ENCODE data around the gene TAF10.

- no peak for TF ChIP-seq EZH2phosphoT487 (IDR thresholded peaks at IDR 0.05; ENCODE audit: low read length)
- TF ChIP-seq, protein P1, sequence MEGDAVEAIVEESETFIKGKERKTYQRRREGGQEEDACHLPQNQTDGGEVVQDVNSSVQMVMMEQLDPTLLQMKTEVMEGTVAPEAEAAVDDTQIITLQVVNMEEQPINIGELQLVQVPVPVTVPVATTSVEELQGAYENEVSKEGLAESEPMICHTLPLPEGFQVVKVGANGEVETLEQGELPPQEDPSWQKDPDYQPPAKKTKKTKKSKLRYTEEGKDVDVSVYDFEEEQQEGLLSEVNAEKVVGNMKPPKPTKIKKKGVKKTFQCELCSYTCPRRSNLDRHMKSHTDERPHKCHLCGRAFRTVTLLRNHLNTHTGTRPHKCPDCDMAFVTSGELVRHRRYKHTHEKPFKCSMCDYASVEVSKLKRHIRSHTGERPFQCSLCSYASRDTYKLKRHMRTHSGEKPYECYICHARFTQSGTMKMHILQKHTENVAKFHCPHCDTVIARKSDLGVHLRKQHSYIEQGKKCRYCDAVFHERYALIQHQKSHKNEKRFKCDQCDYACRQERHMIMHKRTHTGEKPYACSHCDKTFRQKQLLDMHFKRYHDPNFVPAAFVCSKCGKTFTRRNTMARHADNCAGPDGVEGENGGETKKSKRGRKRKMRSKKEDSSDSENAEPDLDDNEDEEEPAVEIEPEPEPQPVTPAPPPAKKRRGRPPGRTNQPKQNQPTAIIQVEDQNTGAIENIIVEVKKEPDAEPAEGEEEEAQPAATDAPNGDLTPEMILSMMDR (IDR thresholded peaks at IDR 0.05; ENCODE audit: low read length) = no peak
Measured at GRCh38 chr11:6571434-6572008, 40.5 kb downstream of the TAF10 start.
